Endodermal cell (in vitro differentiated cells): ENCODE data around the gene TMEM141. TPM values are rescaled to one million over a fixed set of nuclear protein-coding genes. Genes with fewer than 3 reads are reported as not detected.
A peak's percentile ranks its signal among the peaks of the same experiment; 100 is the strongest.

Experiments
- DNase-seq: peaks from one replicate; pipeline ENCODE4 v3.0.0-alpha.2; 2017
- H3K27ac ChIP-seq: 2 replicates; pipeline ENCODE4 v1.5.1; 2013; ENCODE audit warnings: mild to moderate bottlenecking, low read depth, low read length, moderate library complexity
- H3K27me3 ChIP-seq: 2 replicates; pipeline ENCODE4 v1.6.1; 2013; ENCODE audit warnings: mild to moderate bottlenecking, low read length, moderate library complexity; ENCODE audit not compliant: insufficient read depth, control insufficient read depth, poor library complexity, severe bottlenecking
- H3K36me3 ChIP-seq: 2 replicates; pipeline ENCODE4 v1.7.0; 2013; ENCODE audit warnings: mild to moderate bottlenecking, low read length, moderate library complexity; ENCODE audit not compliant: control insufficient read depth, insufficient read depth
- H3K4me1 ChIP-seq: one replicate; pipeline ENCODE4 v1.7.0; 2013; ENCODE audit warnings: low read length; ENCODE audit not compliant: control insufficient read depth, insufficient read depth
- H3K4me3 ChIP-seq: 2 replicates; pipeline ENCODE4 v1.5.1; 2013; ENCODE audit warnings: mild to moderate bottlenecking, low read length, moderate library complexity
- H3K9ac ChIP-seq: 2 replicates; pipeline ENCODE4 v1.6.1; 2013; ENCODE audit warnings: mild to moderate bottlenecking, low read length, moderate library complexity; ENCODE audit not compliant: poor library complexity, severe bottlenecking; ENCODE audit errors: extremely low read depth
- H3K9me3 ChIP-seq: 2 replicates; pipeline ENCODE4 v1.6.1; 2013; ENCODE audit warnings: mild to moderate bottlenecking, low read length, moderate library complexity; ENCODE audit not compliant: control insufficient read depth
- H3K27ac Mint-ChIP-seq: 2 replicates; pipeline ENCODE4 v1.8.0; 2020; ENCODE audit warnings: mixed read lengths
- H3K27me3 Mint-ChIP-seq: 2 replicates; pipeline ENCODE4 v1.8.0; 2021; ENCODE audit warnings: mild to moderate bottlenecking, mixed read lengths; ENCODE audit not compliant: insufficient read depth
- H3K36me3 Mint-ChIP-seq: 2 replicates; pipeline ENCODE4 v1.8.0; 2020; ENCODE audit warnings: low read depth, mixed read lengths
- H3K4me1 Mint-ChIP-seq: 2 replicates; pipeline ENCODE4 v1.8.0; 2020; ENCODE audit warnings: mixed read lengths
- H3K4me3 Mint-ChIP-seq: 2 replicates; pipeline ENCODE4 v1.8.0; 2020; ENCODE audit warnings: mild to moderate bottlenecking, moderate library complexity, mixed read lengths
- H3K9me3 Mint-ChIP-seq: 2 replicates; pipeline ENCODE4 v1.8.0; 2020; ENCODE audit warnings: mild to moderate bottlenecking, mixed read lengths
- CTCF ChIP-seq: fragments of 200-600 bp; sonication (generic); conservative IDR thresholded peaks from 2 replicates; pipeline ENCODE4 v1.5.0; 2021; ENCODE audit warnings: antibody characterized with exemption, mild to moderate bottlenecking
- WGBS, 2 experiments: methylation state at CpG; one replicate each; pipeline versions ENCODE4 v1.1.5 to v1.1.7; 2013; ENCODE audit warnings: missing lambda C conversion rate in 2 of 2, mixed read lengths in 1 of 2; ENCODE audit not compliant: insufficient coverage in 1 of 2, insufficient read length in 1 of 2; 5-methylcytosine and 5-hydroxymethylcytosine counted together
- total RNA-seq, 2 donors: library from RNA; stranded (reverse); fragmentation: NEBNext Ultra II Directional in 1 of 2; extraction: Animal tissue kit (Norgen Biotek cat#: 25700) in 1 of 2; gene quantifications; 2 replicates in 1 of 2; 3 replicates in 1 of 2; pipeline ENCODE4 v1.2.1, GENCODE V29; 2021

The TMEM141 gene
- total RNA-seq, 2 donors from 2014 or later: 215 to 339 TPM

- H3K4me1 Mint-ChIP-seq: no peaks in the 10 kb centered on the region
- WGBS, 2 experiments: 81% methylated on average over 4 to 7 of the region's 7 CpGs
- no peak overlapping the region for H3K4me3 Mint-ChIP-seq
- no peak overlapping the region for H3K27ac Mint-ChIP-seq
- TF ChIP-seq CTCF: no peak
- no peak overlapping the region for H3K9ac ChIP-seq
- no peak overlapping the region for H3K4me3 ChIP-seq
- peaks cover 24% of the 10 kb centered on the region for H3K27me3 Mint-ChIP-seq
- H3K27ac ChIP-seq: no peak overlapping the region
- H3K9me3 ChIP-seq: peaks cover 19% of the 10 kb centered on the region
- DNase-seq: peak; percentile 91
- peaks cover 22% of the 10 kb centered on the region for H3K9me3 Mint-ChIP-seq
- H3K27me3 ChIP-seq: peaks cover 9% of the 10 kb centered on the region
- H3K36me3 Mint-ChIP-seq: no peaks in the 10 kb centered on the region
- H3K36me3 ChIP-seq: no peaks in the 10 kb centered on the region
- no peaks in the 10 kb centered on the region for H3K4me1 ChIP-seq
Observed at GRCh38 chr9:136773386-136774044, 17.6 kb upstream of the TMEM141 start.

DNA sequence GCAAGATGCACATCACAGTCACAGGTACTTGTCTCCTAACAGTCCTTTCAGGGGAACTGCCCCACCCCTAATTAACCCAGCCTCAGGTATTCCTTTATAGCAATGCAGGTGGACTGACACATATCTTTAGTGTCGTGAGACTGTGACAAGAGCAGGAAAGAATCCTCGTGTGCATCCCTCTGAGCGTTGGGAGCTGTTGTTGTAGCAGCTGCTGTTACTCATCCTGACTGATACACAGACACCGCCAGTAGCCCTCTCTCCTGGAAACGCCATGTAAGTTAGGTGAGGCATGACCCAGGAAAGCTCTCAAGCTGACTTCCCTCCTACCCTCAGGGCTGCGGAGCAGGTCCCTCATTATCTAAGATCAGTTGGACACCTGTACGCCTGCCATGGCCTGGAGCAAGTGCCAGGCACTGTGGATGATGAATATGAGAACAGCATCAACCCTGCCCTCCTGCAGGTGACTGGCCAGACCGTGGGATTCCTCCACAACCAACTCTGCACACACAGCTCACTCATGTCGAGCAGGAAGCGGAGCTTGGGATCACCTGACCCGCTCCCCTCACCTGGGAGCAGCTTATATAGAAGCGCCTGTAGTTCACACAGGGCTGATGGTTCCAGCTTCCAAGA, 16.6 kb upstream of the TMEM141 start:
- H3K4me3 ChIP-seq: no peak overlapping the region
- H3K4me1 Mint-ChIP-seq: no peaks in the 10 kb centered on the region
- H3K9ac ChIP-seq: no peak overlapping the region
- no peak overlapping the region for H3K27ac ChIP-seq
- H3K9me3 ChIP-seq: peaks cover 19% of the 10 kb centered on the region
- no peak overlapping the region for H3K4me3 Mint-ChIP-seq
- TF ChIP-seq CTCF: no peak
- peaks cover 9% of the 10 kb centered on the region for H3K27me3 ChIP-seq
- no peak for DNase-seq
- WGBS, 2 experiments: 83 to 90% methylated on average over 10 to 12 of the region's 12 CpGs
- H3K9me3 Mint-ChIP-seq: peaks cover 28% of the 10 kb centered on the region
- no peaks in the 10 kb centered on the region for H3K4me1 ChIP-seq
- peaks cover 33% of the 10 kb centered on the region for H3K27me3 Mint-ChIP-seq
- H3K36me3 ChIP-seq: no peaks in the 10 kb centered on the region
- no peaks in the 10 kb centered on the region for H3K36me3 Mint-ChIP-seq
- no peak overlapping the region for H3K27ac Mint-ChIP-seq

GRCh38 chr9:136775191-136775590, 16.0 kb upstream of the TMEM141 start:
- no peak for TF ChIP-seq CTCF

More at GRCh38 chr9:136775191-136775590, 16.0 kb upstream of the TMEM141 start:
- no peak for DNase-seq
- no peak overlapping the region for H3K9ac ChIP-seq
- H3K4me3 ChIP-seq: no peak overlapping the region
- H3K27ac Mint-ChIP-seq: no peak overlapping the region
- peaks cover 6% of the 10 kb centered on the region for H3K4me1 Mint-ChIP-seq
- H3K9me3 Mint-ChIP-seq: peaks cover 28% of the 10 kb centered on the region
- H3K9me3 ChIP-seq: peaks cover 19% of the 10 kb centered on the region
- WGBS, 2 experiments: 91 to 95% methylated on average over 5 to 6 of the region's 6 CpGs
- H3K4me3 Mint-ChIP-seq: no peak overlapping the region
- H3K27me3 ChIP-seq: peaks cover 9% of the 10 kb centered on the region
- H3K36me3 Mint-ChIP-seq: no peaks in the 10 kb centered on the region
- H3K27me3 Mint-ChIP-seq: peaks cover 39% of the 10 kb centered on the region
- peaks cover 3% of the 10 kb centered on the region for H3K4me1 ChIP-seq
- H3K36me3 ChIP-seq: no peaks in the 10 kb centered on the region
- H3K27ac ChIP-seq: no peak overlapping the region
